GM19043 (cell line): ENCODE measurements around the gene HDHD3.
"Not testable (repeated sequence)": the region's sequence is repeated elsewhere in the genome, so short reads cannot be mapped to it uniquely, and the experiment has no call there.

Experiments
- ATAC-seq: cut with Tn5 transposase; IDR thresholded peaks from one replicate; pipeline ENCODE4 v1.9.1; 2021; ENCODE audit warnings: low read depth; ENCODE audit not compliant: unreplicated experiment

Gene HDHD3

GRCh38 chr9:113390192-113390960 lies 13.6 kb upstream of the HDHD3 start:
- no peak for ATAC-seq

- ATAC-seq, result no peak
These were observed 12.7 kb upstream of the HDHD3 start for GRCh38 chr9:113389451-113389850.

GRCh38 chr9:113388833-113389232 lies 12.0 kb upstream of the HDHD3 start:
- ATAC-seq, result no peak

GRCh38 chr9:113387560-113388230 lies 10.9 kb upstream of the HDHD3 start:
- ATAC-seq, result no peak

- no peak for ATAC-seq
These were observed 10.0 kb upstream of the HDHD3 start for GRCh38 chr9:113386571-113387393.

- ATAC-seq, result no peak
These were observed 5.2 kb upstream of the HDHD3 start for GRCh38 chr9:113381909-113382411.

- ATAC-seq, result not testable (repeated sequence)
These were observed 4.7 kb upstream of the HDHD3 start for GRCh38 chr9:113381441-113381840.

- ATAC-seq, result peak; percentile 58
These were observed 4.1 kb upstream of the HDHD3 start for GRCh38 chr9:113380869-113381378.

GRCh38 chr9:113379829-113380210 lies 3.0 kb upstream of the HDHD3 start:
- ATAC-seq, result not testable (repeated sequence)

GRCh38 chr9:113379094-113379828 lies 2.5 kb upstream of the HDHD3 start:
- not testable (repeated sequence) for ATAC-seq

- ATAC-seq, result no peak
These were observed 1.4 kb downstream of the HDHD3 start for GRCh38 chr9:113375057-113376023.

GRCh38 chr9:113373676-113374392 lies 3.0 kb downstream of the HDHD3 start:
- ATAC-seq, result no peak

- no peak for ATAC-seq
These were observed 3.5 kb downstream of the HDHD3 start for GRCh38 chr9:113373256-113373655.

- ATAC-seq, result no peak
These were observed 4.7 kb downstream of the HDHD3 start for GRCh38 chr9:113372059-113372458.

GRCh38 chr9:113370806-113371325 lies 5.9 kb downstream of the HDHD3 start:
- no peak for ATAC-seq

- ATAC-seq, result no peak
These were observed 7.0 kb downstream of the HDHD3 start for GRCh38 chr9:113369855-113370140.

GRCh38 chr9:113368982-113369854 lies 7.6 kb downstream of the HDHD3 start:
- ATAC-seq, result no peak
